Right atrium auricular region (tissue), 2 donors: Measurements from ENCODE around the gene UTS2R. TPM values are rescaled to one million over a fixed set of nuclear protein-coding genes. Genes with fewer than 3 reads are reported as not detected.

Source experiments
- DNase-seq: peaks from one replicate; pipeline ENCODE4 v3.0.0-alpha.2; 2019; ENCODE audit warnings: low spot score
- H3K27ac ChIP-seq, 2 donors: fragments of 200-600 bp; sonication (generic); 1 replicate in 1 of 2; 2 replicates in 1 of 2; pipeline ENCODE4 v1.5.1; 2016 to 2019
- H3K27me3 ChIP-seq, 2 donors: fragments of 200-600 bp; sonication (generic); one replicate each; pipeline versions ENCODE4 v1.5.1 to v1.6.0; 2017 to 2019
- H3K36me3 ChIP-seq: fragments of 200-600 bp; sonication (generic); one replicate; pipeline ENCODE4 v1.5.1; 2016
- H3K4me1 ChIP-seq, 2 donors: fragments of 200-600 bp; sonication (generic); one replicate each; pipeline versions ENCODE4 v1.5.1 to v1.6.0; 2017 to 2019
- H3K4me3 ChIP-seq, 2 donors: fragments of 200-600 bp; sonication (generic); 1 replicate in 1 of 2; 2 replicates in 1 of 2; pipeline ENCODE4 v1.5.1; 2017 to 2019; ENCODE audit warnings: mild to moderate bottlenecking in 1 of 2, moderate library complexity in 1 of 2
- H3K9me3 ChIP-seq, 2 donors: fragments of 200-600 bp; sonication (generic); one replicate each; pipeline ENCODE4 v1.5.1; 2019
- total RNA-seq, 2 donors: library from RNA; depleted of rRNA; stranded (reverse); fragments of >200 nt; gene quantifications; one replicate each; pipeline ENCODE4 v1.1.0, GENCODE V29; 2016
- TF ChIP-seq, protein P1 (sequence below), 2 donors: fragments of 200-600 bp; sonication (generic); IDR thresholded peaks; one replicate each; pipeline ENCODE4 v1.5.1; 2019; ENCODE audit warnings: antibody characterized with exemption in 2 of 2

The UTS2R gene
- total RNA-seq, 2 donors from 2014 or later: 0.44 to 16.9 TPM

DNA sequence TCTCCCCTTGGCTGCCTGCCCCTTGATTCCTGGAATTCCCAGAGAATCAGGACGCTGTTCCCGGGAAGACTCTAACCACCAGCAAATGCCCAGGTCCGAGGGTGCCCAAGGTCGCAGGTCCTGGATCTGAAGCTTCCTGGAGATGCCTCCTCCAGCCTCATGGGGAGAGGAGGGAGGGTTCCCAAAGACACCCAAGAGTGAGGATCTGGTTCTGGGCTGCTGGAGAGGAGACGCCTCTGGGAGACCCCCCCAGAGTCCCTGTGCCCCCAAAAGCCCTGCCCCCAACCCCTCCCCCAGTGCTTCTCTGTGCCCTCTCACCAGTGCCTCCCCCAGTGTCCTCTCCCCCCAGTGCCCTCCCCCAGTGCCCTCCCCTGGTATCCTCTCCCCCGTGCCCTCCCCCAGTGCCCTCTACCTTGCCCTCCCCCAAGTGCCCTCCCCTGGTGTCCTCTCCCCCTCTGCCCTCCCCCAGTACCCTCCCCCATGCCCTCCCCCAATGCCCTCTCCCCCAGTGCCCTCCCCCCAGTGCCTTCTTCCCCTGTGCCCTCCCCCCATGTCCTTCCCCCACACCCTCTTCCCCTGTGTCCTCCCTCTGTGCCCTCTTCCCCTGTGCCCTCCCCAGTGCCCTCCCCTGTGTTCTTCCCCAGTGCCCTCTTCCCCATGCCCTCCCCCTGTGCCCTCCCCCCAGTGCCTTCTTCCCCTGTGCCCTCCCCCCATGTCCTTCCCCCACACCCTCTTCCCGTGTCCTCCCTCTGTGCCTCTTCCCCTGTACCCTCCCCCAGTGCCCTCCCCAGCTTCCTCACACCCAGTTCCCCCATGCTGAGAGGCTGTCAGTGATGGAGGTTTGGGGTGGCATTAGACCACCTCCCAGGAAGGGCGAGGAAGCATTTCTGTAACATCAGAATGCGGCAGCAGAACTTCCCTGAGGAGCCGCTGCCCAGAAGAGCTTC is 31.7 kb upstream of the UTS2R start:
- H3K27ac ChIP-seq: peak overlapping the region in 1 of 2 donors; percentile 33
- H3K9me3 ChIP-seq: no peaks in the 10 kb centered on the region
- no peaks in the 10 kb centered on the region for H3K27me3 ChIP-seq
- H3K4me3 ChIP-seq: peak overlapping the region; percentile 9 to 45
- TF ChIP-seq, protein P1, sequence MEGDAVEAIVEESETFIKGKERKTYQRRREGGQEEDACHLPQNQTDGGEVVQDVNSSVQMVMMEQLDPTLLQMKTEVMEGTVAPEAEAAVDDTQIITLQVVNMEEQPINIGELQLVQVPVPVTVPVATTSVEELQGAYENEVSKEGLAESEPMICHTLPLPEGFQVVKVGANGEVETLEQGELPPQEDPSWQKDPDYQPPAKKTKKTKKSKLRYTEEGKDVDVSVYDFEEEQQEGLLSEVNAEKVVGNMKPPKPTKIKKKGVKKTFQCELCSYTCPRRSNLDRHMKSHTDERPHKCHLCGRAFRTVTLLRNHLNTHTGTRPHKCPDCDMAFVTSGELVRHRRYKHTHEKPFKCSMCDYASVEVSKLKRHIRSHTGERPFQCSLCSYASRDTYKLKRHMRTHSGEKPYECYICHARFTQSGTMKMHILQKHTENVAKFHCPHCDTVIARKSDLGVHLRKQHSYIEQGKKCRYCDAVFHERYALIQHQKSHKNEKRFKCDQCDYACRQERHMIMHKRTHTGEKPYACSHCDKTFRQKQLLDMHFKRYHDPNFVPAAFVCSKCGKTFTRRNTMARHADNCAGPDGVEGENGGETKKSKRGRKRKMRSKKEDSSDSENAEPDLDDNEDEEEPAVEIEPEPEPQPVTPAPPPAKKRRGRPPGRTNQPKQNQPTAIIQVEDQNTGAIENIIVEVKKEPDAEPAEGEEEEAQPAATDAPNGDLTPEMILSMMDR (IDR thresholded peaks at IDR 0.05): no peak
- peaks cover 0 to 28% of the 10 kb centered on the region in 2 donors for H3K4me1 ChIP-seq
- no peaks in the 10 kb centered on the region for H3K36me3 ChIP-seq
- no peak for DNase-seq

DNA sequence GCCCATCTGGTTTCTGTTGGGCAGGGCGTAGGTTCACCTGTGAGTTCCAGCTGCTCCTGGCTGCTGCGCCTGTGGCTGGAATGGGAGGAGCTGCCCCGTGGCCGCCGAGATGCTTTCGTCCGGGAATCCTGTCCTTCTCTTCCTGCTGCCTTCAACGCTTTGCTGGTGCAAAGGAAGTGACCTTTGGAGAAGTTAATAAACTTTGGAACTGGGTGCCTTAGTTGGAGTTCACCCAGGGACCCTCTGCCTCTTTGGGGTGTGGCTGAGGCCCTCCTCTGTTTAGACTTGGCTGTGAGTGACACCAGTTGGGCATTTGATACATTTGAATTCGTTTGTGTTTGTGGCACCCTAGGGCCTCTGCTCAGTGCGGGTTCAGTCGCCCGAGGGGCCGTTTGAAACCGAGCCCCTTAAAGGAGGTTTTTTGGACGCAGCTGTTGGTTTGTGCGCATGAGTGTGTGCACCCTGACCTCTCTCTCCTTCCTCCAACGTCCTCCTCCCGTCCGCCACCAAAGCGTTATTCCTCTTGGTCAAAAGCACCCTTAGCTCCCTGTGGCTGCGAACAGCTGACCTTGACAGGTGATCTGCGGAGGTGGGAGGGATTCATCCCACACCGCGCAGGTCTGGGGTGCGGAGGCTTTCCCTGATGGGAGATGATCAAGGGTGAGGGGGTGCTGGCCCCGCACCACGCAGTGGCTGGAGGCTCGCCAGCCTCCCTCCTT is 29.0 kb upstream of the UTS2R start:
- Histone ChIP-seq H3K27ac (no peak overlapping the region), H3K9me3 (no peaks in the 10 kb centered on the region), H3K4me3 (no peak overlapping the region), H3K36me3 (no peaks in the 10 kb centered on the region), H3K27me3 (no peaks in the 10 kb centered on the region), H3K4me1 (peaks cover 0 to 14% of the 10 kb centered on the region in 2 donors)
- TF ChIP-seq, protein P1 (IDR thresholded peaks at IDR 0.05): no peak
- no peak for DNase-seq

DNA sequence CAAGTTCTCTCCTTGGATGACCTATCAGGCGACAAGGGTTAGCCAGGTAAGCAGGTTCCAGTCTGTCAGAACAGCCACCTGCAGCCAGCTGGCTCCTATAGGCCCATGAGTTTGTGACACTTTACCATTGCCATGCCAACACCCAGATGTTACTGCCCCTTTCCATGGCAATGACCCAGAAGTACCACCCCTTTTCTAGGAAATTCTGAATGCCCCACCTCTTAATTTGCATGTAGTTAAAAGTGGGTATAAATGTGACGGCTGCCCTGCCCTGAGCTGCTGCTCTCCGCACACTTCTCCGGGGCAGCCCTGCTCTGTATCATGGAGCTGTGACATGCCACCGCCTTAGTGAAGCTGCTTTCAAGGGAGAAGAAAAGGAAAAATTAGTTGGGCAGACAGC is 28.0 kb upstream of the UTS2R start:
- no peaks in the 10 kb centered on the region for H3K9me3 ChIP-seq
- H3K27ac ChIP-seq: no peak overlapping the region
- H3K4me3 ChIP-seq: no peak overlapping the region
- H3K36me3 ChIP-seq: no peaks in the 10 kb centered on the region
- H3K4me1 ChIP-seq: peaks cover 0 to 13% of the 10 kb centered on the region in 2 donors
- TF ChIP-seq, protein P1 (IDR thresholded peaks at IDR 0.05): no peak
- H3K27me3 ChIP-seq: no peaks in the 10 kb centered on the region
- DNase-seq: no peak

DNA sequence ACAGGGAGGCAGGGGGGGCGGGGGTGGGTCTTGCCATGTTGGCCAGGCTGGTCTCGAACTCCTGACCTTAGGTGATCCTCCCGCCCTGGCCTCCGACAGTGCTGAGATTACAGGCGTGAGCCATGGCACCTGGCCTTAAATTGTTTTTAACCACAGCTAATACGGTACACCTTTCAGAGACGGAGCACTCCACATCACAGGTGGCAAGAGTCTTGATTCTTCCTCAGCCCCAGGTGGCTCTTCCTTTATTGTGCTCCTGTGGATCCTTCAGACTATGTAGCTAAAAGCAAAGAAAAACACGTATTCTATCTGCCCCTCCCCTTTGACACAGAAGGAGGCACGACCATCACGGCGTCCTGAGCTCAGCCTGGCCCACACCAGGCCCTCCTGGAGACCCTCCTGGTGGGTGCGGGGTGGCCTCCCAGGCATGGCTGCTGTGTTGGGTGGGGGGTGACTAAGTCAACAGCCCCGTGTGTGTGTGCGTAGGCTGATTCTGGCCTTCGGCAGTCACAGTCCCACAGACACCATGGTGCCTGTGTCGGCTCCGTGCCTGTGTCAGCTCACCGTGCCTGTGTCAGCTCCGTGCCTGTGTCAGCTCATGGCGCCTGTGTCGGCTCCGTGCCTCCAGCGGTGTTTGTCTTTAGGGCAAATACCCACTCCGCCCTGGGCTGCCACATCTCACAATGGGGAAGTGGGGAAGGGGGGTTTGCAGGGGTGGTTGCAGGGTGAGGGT is 27.2 kb upstream of the UTS2R start:
- Histone ChIP-seq H3K9me3 (no peaks in the 10 kb centered on the region), H3K27ac (no peak overlapping the region), H3K27me3 (no peaks in the 10 kb centered on the region), H3K4me3 (no peak overlapping the region), H3K36me3 (no peaks in the 10 kb centered on the region), H3K4me1 (peaks cover 0 to 5% of the 10 kb centered on the region in 2 donors)
- no peak for DNase-seq
- TF ChIP-seq, protein P1 (IDR thresholded peaks at IDR 0.05): no peak

DNA sequence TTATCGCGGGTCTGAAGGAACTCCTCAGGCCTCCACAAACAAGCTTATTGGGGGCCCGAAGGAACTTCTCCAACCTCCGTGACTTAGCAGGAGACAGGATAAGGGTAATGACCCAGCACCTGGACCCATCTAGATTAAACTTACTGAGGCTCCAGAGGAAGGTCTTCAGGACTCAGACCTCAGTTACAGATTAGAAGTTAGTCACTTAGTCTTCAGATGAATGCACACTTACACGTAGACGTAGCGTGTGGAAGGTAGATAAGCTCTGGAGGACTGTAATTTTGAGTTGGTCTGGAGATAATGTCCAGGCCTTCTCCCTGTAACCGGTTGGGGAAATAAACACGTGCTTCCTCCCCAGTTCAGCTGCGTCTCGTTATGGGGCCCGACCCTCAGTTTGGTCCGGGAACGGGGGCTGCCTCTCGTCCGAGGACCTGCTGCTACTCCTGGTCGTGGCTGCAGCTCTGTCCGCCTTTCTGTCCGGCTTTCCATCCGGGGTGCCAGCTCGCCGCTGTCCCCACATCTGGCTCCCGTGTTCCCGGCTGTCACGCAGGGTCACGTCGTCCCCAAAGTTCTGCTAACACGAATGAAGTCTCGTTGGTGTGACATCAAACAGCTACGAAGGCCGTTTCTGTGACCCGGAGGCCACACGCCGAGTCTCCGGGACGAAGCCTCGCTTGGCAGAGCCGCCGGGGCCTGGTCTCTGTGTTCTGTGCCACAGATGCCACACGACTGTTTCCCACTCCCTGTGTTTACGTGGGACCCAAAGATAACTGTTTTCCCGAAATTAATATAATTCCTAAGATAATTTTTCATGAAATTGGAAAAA is 26.2 kb upstream of the UTS2R start:
- TF ChIP-seq, protein P1 (IDR thresholded peaks at IDR 0.05): no peak
- Histone ChIP-seq H3K27ac (no peak overlapping the region), H3K4me3 (no peak overlapping the region), H3K27me3 (no peaks in the 10 kb centered on the region), H3K9me3 (no peaks in the 10 kb centered on the region), H3K36me3 (no peaks in the 10 kb centered on the region), H3K4me1 (no peaks in the 10 kb centered on the region)
- DNase-seq: no peak
